Measurements from ENCODE around the gene KAZALD1. TPM values are rescaled to one million over a fixed set of nuclear protein-coding genes. Genes with fewer than 3 reads are reported as not detected.
A peak's percentile ranks its signal among the peaks of the same experiment; 100 is the strongest.
"Not testable (repeated sequence)": the region's sequence is repeated elsewhere in the genome, so short reads cannot be mapped to it uniquely, and the experiment has no call there.

The KAZALD1 gene
- polyA plus RNA-seq, 3 donors = 9.5 to 11.0 (median 10.0) TPM

- no peak for DNase-seq (ENCODE audit: low read depth in 3 of 3, low spot score in 2 of 3)
Observed at GRCh38 chr10:101029520-101030295, 32.1 kb upstream of the KAZALD1 start.

DNA sequence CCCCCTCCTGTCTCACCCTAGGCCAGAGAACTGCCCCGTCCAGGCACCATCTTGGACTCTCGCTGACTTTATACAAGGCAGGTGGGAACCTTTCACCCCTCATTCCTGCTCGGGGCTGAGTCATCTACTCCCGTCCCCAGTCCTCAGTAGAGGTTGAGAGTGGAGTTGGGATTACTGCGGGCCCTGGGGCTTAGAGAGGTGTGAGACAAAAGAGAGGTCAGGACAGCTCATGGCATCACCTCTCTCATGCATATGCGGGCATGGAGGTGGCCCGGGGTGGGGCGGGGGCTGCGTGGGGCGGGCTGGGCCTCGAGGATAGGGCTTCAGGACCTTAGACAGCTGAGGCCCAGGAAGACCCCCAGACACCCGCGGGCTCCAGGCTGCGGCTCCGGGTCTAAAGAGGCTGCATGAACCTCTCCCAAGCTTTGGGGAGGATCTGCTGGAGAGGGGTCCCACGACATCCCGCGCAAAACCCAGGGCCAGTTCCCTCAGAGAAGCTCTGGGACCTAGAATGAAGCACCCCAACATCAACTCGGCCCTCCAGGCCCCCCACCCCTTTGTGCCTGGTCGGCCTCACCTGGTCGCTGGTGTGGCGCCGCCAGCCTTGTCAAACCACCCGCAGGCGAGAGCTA is 31.2 kb upstream of the KAZALD1 start:
- no peak for DNase-seq (ENCODE audit: low read depth in 3 of 3, low spot score in 2 of 3)

DNA sequence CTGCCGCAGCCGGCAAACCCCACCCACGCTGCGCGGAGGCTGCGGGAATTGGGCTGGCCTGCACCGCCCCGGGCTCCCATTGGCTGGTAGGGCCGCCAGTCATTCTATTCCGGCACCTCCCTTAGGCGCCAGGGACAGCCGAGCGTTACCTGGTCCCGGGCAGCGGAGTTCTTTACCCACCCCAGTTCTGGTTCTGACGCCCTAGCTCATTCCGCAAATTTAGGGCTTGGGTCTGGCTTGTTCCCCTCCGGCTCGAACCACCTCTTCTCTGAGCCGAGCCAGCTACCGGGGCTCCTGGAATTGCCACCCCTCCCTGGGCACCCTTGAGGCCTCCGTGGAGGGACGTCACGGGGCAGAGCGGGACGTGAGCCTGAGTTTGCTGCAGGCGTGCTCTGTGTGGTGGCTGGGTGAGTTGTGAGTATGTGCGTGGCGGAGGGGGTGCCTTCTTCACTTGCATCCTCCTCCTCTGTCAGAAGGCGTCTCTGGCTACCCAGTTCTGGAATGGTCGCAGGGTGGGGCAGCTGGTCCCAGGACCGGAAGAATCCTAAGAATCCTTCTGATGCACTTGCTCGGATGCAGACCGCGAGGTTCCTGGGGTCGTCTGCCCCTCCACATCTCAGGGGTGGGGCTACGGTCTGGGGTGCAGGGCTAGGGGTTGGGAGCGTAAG is 30.5 kb upstream of the KAZALD1 start, which contains the start of the genes PDZD7 and SFXN3:
Gene PDZD7, minus strand, starts transcription at position 2 of the 668 bp plus-strand sequence. CDS start 910 bp downstream, outside the sequence.
Gene SFXN3, plus strand, starts transcription at position 107 of the 668 bp plus-strand sequence. CDS start 3,461 bp downstream, outside the sequence.
- peak in 1 of 3 donors; percentile 81 for DNase-seq (ENCODE audit: low read depth in 3 of 3, low spot score in 2 of 3)

DNA sequence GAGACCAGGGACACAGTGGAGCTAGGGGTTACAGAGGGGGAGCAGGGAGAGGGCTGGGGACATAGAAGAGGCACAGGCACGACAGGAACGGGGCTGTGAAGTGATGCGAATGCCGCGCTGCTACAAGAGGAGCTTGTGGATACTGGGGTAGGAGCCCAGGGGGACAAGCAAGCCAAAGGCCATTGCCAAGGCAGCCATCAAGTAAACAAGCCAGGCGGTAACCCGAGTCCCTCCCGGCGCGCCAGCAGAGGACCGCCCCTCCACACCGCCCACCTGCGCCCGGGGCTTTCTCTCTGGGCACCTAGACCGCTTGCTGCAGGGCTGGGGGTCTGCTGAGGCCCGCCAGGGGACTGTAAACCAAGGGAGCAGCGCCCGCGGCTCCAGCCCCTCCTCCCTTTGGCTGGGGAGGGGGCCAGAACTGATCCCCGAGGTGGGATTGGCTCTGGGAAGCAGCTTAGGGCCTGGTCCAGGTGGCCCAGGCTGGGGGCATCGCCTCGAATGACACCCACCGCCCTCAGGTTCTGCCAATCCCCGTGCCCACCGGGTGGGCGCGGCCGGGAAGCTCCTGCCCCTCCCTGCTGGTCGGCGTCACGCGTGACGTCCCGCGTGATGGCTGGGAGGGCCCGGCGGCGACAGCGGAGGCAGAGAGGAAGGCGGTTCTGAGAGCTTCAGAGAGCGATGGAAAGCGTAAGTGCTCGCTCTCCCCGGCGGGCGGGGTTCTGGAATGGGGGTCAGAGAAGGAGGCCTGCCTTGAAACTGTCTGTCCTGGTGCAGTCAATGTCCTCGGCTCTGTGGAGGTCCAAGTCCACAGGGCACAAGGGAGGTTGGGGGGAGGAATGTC is 29.8 kb upstream of the KAZALD1 start:
- DNase-seq (ENCODE audit: low read depth in 3 of 3, low spot score in 2 of 3) = no peak

- no peak for DNase-seq (ENCODE audit: low read depth in 3 of 3, low spot score in 2 of 3)
Observed at GRCh38 chr10:101032637-101033224, 29.1 kb upstream of the KAZALD1 start.

DNA sequence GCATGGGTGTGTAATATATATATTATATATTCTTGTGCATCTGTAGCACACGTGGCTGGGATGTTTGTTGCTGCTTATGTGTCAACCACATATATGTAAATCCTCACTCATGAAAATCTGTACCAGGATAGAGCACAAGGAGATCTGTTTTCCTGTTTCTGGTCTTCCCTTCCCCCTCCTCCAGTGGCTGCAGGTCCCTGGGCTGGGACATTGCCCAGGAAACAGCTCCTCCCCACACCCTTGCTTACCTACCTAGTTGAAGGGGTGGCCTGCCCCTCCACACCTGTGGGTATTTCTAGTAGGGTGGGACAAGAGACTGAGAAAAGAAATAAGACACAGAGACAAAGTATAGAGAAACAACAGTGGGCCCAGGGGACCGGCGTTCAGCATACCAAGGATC is 28.5 kb upstream of the KAZALD1 start:
- DNase-seq (ENCODE audit: low read depth in 3 of 3, low spot score in 2 of 3) = no peak

GRCh38 chr10:101034404-101034803 is 27.4 kb upstream of the KAZALD1 start:
- not testable (repeated sequence) for DNase-seq (ENCODE audit: low read depth in 3 of 3, low spot score in 2 of 3)

- DNase-seq (ENCODE audit: low read depth in 3 of 3, low spot score in 2 of 3) = no peak
Observed at GRCh38 chr10:101035314-101035713, 26.5 kb upstream of the KAZALD1 start.

GRCh38 chr10:101035916-101036702 is 25.7 kb upstream of the KAZALD1 start:
- DNase-seq (ENCODE audit: low read depth in 3 of 3, low spot score in 2 of 3) = no peak

DNA sequence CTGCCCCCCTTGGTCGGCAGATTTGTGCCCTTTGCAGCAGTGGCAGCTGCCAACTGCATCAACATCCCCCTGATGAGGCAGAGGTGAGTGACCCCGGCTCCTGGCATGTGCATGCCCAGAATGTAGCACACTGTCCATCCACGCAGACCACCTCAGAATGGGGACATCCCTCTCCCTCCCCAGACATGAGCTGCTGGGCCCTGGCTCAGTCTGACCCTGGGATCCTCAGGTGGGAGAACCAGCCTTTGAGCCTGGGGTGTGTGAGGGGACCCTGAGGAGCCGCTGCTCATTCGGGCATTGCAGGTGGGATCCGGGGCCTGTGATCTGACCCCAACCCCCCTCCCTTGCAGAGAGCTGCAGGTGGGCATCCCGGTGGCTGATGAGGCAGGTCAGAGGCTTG is 25.1 kb upstream of the KAZALD1 start:
- no peak for DNase-seq (ENCODE audit: low read depth in 3 of 3, low spot score in 2 of 3)

DNA sequence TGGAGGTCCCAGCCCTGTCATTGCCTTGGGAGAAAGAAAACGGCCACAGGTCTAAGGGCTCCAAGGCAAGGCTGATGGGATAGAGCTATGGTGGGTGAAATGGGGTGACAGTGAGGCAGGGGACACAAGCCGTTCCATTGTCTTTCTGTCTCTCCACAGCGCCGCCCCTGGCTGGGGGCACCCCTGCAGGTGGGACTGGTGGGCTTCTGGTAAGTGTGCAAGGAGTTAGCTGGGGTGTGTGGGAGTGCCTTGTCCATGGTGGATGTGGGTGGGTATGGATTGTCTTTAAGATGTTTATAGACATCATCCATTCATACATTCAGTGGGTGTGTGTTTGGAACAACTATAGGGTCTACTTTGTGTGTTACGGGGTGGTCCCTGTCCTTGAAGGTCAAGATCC is 23.3 kb upstream of the KAZALD1 start:
- DNase-seq (ENCODE audit: low read depth in 3 of 3, low spot score in 2 of 3) = no peak

DNA sequence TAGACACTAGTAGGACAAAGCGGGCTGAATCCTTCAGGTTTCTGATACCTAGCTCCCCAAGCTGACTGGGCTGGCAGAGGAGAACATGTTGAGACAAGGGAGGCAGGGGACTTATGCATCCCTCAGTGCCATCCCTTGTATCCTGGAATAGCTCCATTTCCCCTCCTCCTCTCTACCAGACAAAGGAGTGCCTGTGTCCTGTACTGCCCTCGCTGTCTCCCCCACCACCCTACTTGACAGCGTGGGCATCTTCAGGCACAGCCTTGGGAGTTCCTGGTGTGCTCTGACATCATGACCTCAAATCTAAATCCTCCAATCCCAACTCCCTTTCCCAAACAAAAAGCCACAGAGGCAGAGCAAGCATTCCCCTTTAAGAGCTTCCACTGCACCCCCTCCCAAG is 21.7 kb upstream of the KAZALD1 start:
- DNase-seq (ENCODE audit: low read depth in 3 of 3, low spot score in 2 of 3) = no peak

DNA sequence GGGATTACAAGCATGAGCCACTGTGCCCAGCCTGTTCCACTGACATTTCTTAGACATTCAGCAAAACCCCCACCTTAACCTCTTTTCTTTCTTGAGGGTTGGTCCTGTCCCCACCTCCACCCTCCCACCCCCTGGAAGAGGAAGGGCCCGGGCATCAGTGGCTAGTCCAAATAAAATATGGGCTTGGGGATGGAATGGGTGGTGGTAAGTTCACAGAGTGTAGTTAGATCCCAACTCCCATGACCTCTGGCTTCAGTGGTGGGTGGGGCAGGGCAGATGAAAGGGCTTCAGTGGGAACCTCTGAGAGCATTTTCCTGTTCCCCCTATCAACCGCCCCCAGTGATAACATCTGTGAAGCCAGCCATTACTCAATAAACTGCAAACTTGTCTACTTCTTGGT is 20.9 kb upstream of the KAZALD1 start:
- DNase-seq (ENCODE audit: low read depth in 3 of 3, low spot score in 2 of 3) = no peak

DNA sequence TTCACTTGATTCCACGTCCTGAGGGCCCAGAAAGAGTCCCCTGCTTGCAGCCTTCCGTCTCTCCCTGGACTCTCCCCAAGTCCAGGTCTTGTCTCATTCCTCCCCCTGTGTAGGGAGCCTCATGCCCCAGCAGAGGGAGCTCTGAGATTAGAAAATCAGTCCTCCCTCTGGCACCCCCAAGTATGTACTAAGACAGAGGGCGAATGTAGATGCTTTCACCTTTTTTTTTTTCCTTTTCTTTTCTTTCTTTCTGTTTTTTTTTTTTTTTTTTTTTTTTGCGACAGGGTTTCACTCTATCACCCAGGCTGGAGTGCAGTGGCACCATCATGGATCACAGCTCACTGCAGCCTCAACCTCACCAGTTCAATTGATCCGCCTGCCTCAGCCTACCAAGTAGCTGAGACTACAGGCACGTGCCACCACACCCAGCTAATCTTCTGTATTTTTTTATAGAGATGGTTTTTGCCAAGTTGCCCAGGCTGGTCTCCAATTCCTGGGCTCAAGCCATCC is 20.5 kb upstream of the KAZALD1 start:
- peak in 2 of 3 donors; percentile 70 to 78 for DNase-seq (ENCODE audit: low read depth in 3 of 3, low spot score in 2 of 3)

GRCh38 chr10:101042118-101042517 is 19.7 kb upstream of the KAZALD1 start:
- DNase-seq (ENCODE audit: low read depth in 3 of 3, low spot score in 2 of 3) = no peak

- DNase-seq (ENCODE audit: low read depth in 3 of 3, low spot score in 2 of 3) = peak; percentile 92
Observed at GRCh38 chr10:101042667-101043362, 19.0 kb upstream of the KAZALD1 start.

- no peak for DNase-seq (ENCODE audit: low read depth in 3 of 3, low spot score in 2 of 3)
Observed at GRCh38 chr10:101043363-101043707, 18.5 kb upstream of the KAZALD1 start.

- DNase-seq (ENCODE audit: low read depth in 3 of 3, low spot score in 2 of 3) = no peak
Observed at GRCh38 chr10:101044117-101044516, 17.7 kb upstream of the KAZALD1 start.
